Effector memory CD4-positive, alpha-beta T cell (primary cell): ENCODE measurements around the gene TRPV5.

Experiments
- DNase-seq, 3 donors: peaks; one replicate each; pipeline ENCODE4 v3.0.0-alpha.2; 2020
- H3K27ac ChIP-seq: 2 replicates; pipeline ENCODE4 v1.7.0; 2013; ENCODE audit warnings: mild to moderate bottlenecking, low read length, moderate library complexity; ENCODE audit not compliant: insufficient read depth, poor library complexity, severe bottlenecking
- H3K27me3 ChIP-seq: replicated peaks from 2 replicates; pipeline ENCODE4 v1.7.0; 2013; ENCODE audit warnings: mild to moderate bottlenecking, low read length; ENCODE audit not compliant: insufficient read depth, control insufficient read depth, poor library complexity, severe bottlenecking
- H3K36me3 ChIP-seq: 2 replicates; pipeline ENCODE4 v1.7.0; 2013; ENCODE audit warnings: mild to moderate bottlenecking, low read length, moderate library complexity; ENCODE audit not compliant: control insufficient read depth, insufficient read depth
- H3K4me1 ChIP-seq: 2 replicates; pipeline ENCODE4 v1.7.0; 2013; ENCODE audit warnings: low read length, mild to moderate bottlenecking; ENCODE audit not compliant: control insufficient read depth, insufficient read depth, poor library complexity, severe bottlenecking
- H3K4me3 ChIP-seq: 2 replicates; pipeline ENCODE4 v1.7.0; 2013; ENCODE audit warnings: low read length, low read depth, mild to moderate bottlenecking; ENCODE audit not compliant: insufficient read depth, poor library complexity, severe bottlenecking
- H3K9me3 ChIP-seq: 2 replicates; pipeline ENCODE4 v1.7.0; 2013; ENCODE audit warnings: mild to moderate bottlenecking, low read length, moderate library complexity; ENCODE audit not compliant: control insufficient read depth

The TRPV5 gene

DNA sequence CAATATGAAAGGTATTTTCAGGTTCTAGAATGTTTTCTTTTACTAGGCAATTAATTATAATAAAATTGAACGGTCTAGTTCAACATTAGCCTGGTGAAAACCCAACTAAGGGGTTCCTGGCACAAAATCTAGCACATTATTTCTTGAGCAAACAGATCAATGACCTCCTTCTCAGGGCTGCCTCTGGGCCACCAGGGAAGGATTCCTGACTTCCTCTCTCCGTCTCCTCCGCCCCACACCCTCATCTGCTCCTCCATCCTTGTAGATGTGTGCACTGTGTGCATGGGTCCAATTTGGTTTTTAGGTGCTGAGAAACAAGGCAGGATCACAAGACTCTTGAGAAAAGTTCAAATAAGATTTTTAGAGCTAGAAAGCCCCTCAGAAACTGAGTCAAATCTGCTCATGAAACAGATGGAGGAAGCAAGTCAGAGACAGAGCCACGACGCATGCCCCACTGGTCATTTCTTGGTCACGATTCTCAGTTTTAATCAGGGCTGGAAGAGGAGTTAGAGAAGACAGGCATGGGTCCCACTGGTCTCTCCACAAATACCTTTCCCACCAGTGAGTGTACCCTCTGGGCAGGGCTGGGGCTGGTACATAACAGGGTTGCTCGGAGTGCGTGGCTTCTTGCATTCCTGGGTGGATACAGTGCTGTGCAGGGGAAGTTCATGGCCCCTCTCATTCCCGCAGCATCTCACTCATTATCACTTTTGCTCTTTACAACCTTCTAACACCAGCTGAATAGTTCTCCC is 51.8 kb downstream of the TRPV5 start:
- no peak overlapping the region for H3K27ac ChIP-seq
- H3K9me3 ChIP-seq = no peaks in the 10 kb centered on the region
- H3K4me3 ChIP-seq = no peak overlapping the region
- no peaks in the 10 kb centered on the region for H3K27me3 ChIP-seq
- no peaks in the 10 kb centered on the region for H3K4me1 ChIP-seq
- DNase-seq = no peak
- H3K36me3 ChIP-seq = no peaks in the 10 kb centered on the region

DNA sequence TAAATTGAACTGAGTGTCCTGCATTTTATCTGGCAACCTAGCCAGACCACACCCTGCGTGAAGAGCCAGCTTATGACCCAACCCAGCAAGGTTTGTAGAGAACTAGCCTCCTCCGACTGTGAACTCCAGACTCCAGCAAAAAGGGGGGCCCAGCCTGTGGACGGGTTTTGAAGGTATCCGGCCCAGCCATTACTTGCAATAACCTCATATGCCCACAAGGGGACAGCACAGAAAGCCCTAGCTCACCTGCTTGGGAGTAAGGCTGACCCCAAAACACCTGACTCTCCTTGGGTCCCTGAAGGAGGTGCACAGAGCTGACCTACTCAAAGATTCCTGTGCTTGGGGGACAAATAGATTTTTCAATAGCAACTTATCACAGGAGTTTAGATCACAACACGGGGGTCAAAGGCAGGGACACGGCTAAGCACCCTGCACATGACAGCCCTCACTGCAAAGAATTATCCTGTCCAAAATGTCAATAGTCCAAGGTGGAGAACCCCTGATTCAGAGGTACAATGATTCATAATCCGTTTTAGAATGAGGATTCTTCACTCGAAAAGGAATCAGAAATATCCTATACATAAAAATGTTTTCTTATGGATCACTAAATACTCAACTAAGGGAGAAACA is 52.6 kb downstream of the TRPV5 start:
- no peaks in the 10 kb centered on the region for H3K36me3 ChIP-seq
- no peak overlapping the region for H3K27ac ChIP-seq
- no peaks in the 10 kb centered on the region for H3K4me1 ChIP-seq
- DNase-seq = peak in 2 of 3 donors; percentile 11 to 20
- H3K27me3 ChIP-seq = no peaks in the 10 kb centered on the region
- H3K9me3 ChIP-seq = no peaks in the 10 kb centered on the region
- H3K4me3 ChIP-seq = no peak overlapping the region

DNA sequence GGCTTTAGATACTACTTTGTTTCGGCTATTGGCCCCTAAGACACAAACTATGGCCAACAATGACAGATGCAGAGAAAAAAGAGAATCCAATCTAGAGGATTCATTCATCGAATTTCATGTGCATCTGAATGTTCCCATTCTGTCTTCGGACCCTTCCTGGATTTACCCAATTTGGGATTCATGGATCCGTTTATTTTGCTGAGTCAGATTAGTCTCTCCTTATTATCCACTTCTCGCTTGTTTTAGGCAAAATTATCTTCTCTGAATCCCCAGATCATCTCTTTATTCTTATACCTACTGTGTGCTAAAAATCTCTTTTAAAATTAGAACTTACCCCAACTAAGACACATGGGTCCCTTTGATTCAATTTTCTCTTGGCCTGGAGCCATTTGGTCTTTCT is 54.5 kb downstream of the TRPV5 start:
- H3K27me3 ChIP-seq = no peaks in the 10 kb centered on the region
- no peaks in the 10 kb centered on the region for H3K4me1 ChIP-seq
- DNase-seq = no peak

DNA sequence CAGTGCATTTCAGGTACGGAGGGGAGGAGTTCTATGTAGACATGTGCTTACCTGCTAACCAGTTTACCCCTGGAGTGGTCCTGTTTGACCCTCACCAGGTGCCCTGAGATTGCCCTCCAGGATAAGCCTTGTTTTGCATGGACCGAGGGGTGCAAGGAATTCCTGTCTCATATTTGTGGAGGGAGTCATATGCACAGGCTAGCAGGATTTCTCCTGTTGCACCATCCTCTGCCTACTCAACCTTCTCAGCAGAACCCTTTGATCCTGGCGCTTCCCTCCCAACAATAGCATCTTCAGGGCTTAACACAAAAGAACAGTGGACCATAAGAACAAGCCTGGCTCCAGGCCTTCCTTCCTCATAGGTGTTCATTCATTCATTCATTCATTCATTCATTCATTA is 55.2 kb downstream of the TRPV5 start:
- Histone ChIP-seq H3K36me3 (no peaks in the 10 kb centered on the region), H3K9me3 (no peaks in the 10 kb centered on the region), H3K4me3 (no peak overlapping the region), H3K27ac (no peak overlapping the region), H3K27me3 (no peaks in the 10 kb centered on the region), H3K4me1 (no peaks in the 10 kb centered on the region)
- no peak for DNase-seq

More for the DNA sequence above, 54.5 kb downstream of the TRPV5 start:
- H3K27ac ChIP-seq = no peak overlapping the region
- no peaks in the 10 kb centered on the region for H3K36me3 ChIP-seq
- no peak overlapping the region for H3K4me3 ChIP-seq
- no peaks in the 10 kb centered on the region for H3K9me3 ChIP-seq

DNA sequence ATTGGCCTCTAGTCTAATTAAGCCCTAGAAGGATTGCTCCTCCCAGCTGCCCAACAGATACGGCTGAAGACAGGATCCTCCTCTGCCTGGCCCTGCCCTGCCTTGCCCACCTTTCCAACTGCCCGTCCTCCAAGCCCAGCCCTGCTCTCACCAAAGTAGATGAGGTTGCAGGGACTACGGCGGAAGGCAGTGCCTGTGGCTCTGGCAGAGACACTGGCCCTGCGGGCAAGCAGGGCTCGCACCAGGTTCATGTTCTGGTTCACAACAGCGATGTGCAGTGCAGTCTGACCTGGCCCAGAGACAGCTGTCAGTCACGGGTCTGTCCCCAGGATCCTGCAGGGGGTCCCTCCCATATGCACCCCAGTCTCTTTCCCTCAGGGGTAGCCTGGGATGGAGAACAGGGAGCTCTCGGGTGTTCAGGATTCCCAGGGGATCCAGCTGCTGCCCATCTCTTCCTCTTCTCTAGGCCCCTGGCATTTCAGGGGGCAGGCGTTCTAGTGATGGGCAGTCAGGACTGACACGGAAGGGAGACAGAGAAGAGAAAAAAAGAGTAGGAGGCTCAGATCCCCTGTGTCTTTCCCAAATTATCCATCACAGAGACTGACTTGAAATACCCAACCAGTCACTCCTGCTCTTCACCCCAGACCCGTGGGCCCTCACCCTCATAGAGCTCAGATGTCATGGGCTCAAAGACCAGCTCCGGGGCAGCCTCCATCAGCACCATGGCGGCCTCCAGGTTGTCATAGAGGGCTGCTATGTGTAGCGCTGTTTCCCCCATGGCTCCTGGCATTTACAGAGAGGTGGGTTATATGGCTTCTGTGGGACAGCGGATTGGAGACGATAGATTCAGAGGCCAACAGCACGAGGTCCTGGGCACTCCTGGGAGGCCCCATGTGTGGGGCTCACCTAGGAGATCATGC is 56.3 kb downstream of the TRPV5 start:
- Histone ChIP-seq H3K27ac (no peak overlapping the region), H3K27me3 (no peaks in the 10 kb centered on the region), H3K36me3 (no peaks in the 10 kb centered on the region), H3K4me3 (no peak overlapping the region), H3K9me3 (no peaks in the 10 kb centered on the region), H3K4me1 (no peaks in the 10 kb centered on the region)
- DNase-seq = no peak

DNA sequence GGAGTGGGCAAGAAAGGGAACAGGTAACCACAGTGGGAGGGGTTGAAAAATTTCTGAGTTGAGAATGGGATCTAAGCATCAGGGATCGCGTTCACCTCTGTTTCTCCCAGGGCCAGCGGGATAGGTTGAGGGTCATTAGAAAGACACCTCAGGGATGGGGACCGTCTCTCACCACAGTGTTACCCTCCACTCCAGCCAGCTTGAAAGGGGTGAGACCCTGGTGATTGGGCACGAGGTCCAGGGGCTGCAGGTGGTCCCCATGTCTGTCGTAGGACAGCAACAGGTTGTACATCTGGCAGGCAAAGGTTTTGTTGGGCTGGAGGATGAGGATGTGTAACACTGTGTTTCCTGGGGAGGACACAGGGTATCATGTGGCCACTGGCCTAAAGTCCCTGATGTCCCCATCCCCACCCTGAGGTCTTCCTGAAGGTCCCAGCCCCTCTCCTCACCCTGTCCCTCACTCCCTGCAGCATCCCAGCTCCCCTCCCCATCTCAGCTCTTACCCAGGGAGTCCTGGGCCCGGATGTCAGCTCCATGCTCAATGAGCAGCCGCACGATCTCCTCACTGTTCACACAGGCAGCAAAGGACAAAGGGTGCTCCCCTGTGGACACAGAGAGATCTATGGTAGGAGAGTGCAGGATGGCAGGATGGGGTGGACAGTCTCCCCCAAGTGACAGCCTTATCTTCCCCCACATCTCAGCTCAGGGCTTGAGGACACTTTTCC is 57.1 kb downstream of the TRPV5 start:
- no peaks in the 10 kb centered on the region for H3K9me3 ChIP-seq
- no peak overlapping the region for H3K4me3 ChIP-seq
- H3K4me1 ChIP-seq = no peaks in the 10 kb centered on the region

DNA sequence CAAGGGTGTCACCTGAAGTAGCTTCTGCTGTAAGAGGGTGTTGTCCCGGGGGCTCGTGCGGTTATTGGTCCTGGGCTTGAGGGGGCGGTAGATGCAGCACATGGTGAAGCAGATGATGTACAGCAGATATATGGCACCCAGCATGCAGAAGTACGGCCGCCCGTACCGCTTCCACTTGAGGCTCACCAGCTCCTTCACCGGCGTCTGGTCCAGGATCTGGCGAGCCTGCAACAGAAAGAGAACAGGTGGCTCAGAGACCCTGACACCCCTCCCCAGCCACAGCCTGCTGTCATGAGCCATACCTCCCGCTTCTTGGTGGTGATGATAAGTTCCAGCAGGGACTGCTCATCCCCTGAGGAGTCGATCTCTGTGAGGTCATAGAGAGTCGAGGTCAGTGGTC is 58.1 kb downstream of the TRPV5 start:
- no peaks in the 10 kb centered on the region for H3K27me3 ChIP-seq
- H3K9me3 ChIP-seq = no peaks in the 10 kb centered on the region
- H3K4me1 ChIP-seq = no peaks in the 10 kb centered on the region
- H3K36me3 ChIP-seq = no peaks in the 10 kb centered on the region
- no peak overlapping the region for H3K4me3 ChIP-seq
- DNase-seq = no peak
- no peak overlapping the region for H3K27ac ChIP-seq

More for the DNA sequence above, 57.1 kb downstream of the TRPV5 start:
- Histone ChIP-seq H3K36me3 (no peaks in the 10 kb centered on the region), H3K27ac (no peak overlapping the region), H3K27me3 (no peaks in the 10 kb centered on the region)
- no peak for DNase-seq

DNA sequence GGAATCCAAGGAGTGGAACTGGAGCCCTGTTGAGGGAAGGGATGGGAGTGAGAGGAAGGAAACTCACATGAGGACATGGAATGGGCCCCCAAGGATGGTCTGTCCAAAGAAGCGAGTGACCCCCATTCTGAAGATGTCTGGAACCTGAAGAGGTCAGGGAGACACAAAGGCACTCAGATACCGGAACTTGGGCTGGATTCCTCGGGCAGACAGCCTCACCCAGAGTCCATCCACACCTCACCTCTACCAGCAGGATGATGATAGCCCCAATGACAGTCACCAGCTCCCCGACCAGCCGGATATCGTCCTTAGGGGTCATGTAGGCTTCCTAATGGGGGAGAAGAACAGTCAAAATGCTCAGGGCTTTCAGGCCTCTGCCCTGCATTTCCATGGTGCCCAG is 58.7 kb downstream of the TRPV5 start:
- no peak for DNase-seq
- Histone ChIP-seq H3K9me3 (no peaks in the 10 kb centered on the region), H3K36me3 (no peaks in the 10 kb centered on the region), H3K27ac (no peak overlapping the region), H3K4me3 (no peak overlapping the region), H3K4me1 (no peaks in the 10 kb centered on the region), H3K27me3 (no peaks in the 10 kb centered on the region)

DNA sequence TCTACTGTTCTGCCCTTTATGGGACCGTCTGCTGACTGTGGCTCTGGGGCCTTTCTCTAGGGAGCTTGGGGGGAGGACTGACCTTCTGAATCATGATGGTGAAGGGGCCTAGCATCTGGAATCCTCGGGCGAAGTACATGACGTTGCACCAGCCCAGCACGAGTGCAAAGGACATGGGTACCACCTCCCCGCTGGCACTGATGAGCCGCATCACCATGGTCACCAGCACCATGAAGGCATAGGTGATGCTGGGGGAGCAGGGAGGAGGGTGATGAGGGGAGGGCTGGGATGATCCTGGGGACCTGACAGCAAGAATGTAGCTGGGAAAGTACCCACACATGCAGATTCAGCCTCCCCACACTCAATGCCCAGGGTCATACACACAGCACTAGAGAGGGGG is 59.1 kb downstream of the TRPV5 start:
- no peak for DNase-seq
- H3K36me3 ChIP-seq = no peaks in the 10 kb centered on the region
- H3K9me3 ChIP-seq = no peaks in the 10 kb centered on the region
- H3K27me3 ChIP-seq = no peaks in the 10 kb centered on the region
- no peak overlapping the region for H3K27ac ChIP-seq
- H3K4me1 ChIP-seq = no peaks in the 10 kb centered on the region
- H3K4me3 ChIP-seq = no peak overlapping the region
